Measurements from ENCODE around the gene DRC1.

Gene DRC1

DNA sequence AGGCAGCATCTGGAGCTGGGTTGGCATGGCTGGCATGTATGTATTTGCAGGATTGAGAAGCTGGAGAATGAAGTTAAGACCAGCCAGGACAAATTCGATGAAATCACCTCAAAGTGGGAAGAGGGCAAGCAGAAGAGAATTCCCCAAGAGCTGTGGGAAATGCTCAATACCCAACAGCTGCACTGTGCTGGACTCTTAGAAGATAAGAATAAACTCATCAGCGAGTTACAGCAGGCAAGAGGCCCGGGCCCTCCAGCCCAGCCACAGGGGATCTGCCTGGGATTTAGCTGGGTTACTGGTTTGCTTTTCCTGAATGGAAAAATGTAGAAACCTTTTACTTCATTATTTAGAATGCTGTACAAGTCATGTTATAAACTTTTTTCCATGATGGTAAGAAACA lies 22.5 kb downstream of the DRC1 start:
- no peak overlapping the region for H3K4me3 ChIP-seq (ENCODE audit: low read depth, low read length)
- in situ Hi-C loops (cut with HindIII; ENCODE audit: low sequenced_read_pairs), result no loop called here
- no peak for DNase-seq (ENCODE audit: low read depth, low spot score)
- TF ChIP-seq, protein P1, sequence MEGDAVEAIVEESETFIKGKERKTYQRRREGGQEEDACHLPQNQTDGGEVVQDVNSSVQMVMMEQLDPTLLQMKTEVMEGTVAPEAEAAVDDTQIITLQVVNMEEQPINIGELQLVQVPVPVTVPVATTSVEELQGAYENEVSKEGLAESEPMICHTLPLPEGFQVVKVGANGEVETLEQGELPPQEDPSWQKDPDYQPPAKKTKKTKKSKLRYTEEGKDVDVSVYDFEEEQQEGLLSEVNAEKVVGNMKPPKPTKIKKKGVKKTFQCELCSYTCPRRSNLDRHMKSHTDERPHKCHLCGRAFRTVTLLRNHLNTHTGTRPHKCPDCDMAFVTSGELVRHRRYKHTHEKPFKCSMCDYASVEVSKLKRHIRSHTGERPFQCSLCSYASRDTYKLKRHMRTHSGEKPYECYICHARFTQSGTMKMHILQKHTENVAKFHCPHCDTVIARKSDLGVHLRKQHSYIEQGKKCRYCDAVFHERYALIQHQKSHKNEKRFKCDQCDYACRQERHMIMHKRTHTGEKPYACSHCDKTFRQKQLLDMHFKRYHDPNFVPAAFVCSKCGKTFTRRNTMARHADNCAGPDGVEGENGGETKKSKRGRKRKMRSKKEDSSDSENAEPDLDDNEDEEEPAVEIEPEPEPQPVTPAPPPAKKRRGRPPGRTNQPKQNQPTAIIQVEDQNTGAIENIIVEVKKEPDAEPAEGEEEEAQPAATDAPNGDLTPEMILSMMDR (IDR thresholded peaks at IDR 0.05; ENCODE audit: low read depth, low read length), result no peak

DNA sequence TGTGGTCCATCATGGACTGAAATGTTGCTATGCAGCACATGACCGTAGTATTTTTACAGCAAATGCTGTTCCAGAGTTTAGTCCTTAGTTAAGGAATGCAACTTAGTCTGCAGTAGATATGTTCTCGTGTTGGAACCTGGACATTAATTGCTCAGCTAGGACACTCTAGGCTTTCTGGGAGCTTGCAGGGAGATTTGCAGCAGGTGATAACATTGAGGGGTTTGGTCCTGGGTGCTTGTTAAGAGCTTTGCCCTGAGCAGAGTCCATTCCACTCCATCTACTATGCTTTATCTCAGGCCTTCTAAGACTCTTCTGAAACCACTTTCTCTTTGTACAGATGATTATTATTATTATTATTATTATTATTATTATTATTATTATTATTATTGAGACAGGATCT lies 27.1 kb downstream of the DRC1 start:
- no peak for DNase-seq (ENCODE audit: low read depth, low spot score)
- H3K4me3 ChIP-seq (ENCODE audit: low read depth, low read length), result no peak overlapping the region
- in situ Hi-C loops (cut with HindIII; ENCODE audit: low sequenced_read_pairs), result no loop called here
- TF ChIP-seq, protein P1 (IDR thresholded peaks at IDR 0.05; ENCODE audit: low read depth, low read length), result no peak

DNA sequence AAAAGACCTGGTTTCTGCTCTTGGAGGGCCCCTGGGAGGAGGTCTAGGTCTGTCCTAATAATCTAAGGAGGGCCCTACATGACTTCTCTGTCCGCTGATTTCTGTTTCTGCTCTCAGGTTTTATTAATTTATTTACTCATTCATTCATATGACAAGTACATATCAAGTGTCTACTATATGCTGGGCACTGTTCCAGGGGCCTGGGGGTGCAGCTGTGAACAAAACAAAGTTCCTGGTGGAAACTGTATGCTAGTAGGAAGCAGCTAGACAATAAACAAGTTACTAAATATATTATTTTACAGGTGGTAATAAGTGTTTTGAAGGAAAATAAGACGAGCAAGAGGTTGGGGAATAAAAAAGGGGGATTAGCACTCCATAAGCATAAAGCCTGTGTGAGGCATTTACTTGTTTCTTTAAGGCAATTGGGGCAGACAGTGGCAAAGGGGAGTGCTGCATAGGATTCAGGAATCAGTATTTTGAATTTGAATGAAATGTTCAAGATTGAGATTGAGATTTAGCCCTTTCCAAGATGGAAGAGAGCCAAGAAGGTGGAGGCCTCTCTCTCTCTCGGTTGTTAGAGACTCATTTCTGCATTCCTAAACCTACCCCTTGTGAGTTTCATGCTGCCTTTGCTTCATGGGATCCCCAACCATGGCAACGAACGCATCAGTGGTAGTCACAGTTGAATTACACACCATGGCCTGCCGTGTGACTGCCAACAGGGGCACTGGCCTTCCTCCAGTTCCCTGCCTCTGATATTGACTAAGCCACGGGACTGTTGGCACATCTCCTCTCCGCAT lies 28.3 kb downstream of the DRC1 start:
- DNase-seq (ENCODE audit: low read depth, low spot score), result no peak
- no peak overlapping the region for H3K4me3 ChIP-seq (ENCODE audit: low read depth, low read length)
- TF ChIP-seq, protein P1 (IDR thresholded peaks at IDR 0.05; ENCODE audit: low read depth, low read length), result no peak
- in situ Hi-C loops (cut with HindIII; ENCODE audit: low sequenced_read_pairs), result no loop called here

DNA sequence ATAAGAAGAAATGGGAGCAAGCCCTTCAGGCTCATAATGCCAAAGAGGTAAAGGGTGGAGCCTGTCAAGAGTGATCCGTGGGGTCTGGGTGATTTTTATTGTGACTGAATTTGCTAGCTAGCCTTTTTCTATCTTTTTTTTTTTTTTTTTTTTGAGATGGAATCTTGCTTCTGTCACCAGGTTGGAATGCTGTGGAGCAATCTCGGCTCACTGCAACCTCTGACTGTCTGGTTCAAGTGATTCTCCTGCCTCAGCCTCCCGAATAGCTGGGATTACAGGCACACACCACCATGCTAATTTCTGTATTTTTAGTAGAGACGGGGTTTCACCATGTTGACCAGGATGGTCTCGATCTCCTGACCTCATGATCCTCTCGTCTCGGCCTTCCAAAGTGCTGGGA lies 29.1 kb downstream of the DRC1 start:
- H3K4me3 ChIP-seq (ENCODE audit: low read depth, low read length), result no peak overlapping the region
- DNase-seq (ENCODE audit: low read depth, low spot score), result no peak
- TF ChIP-seq, protein P1 (IDR thresholded peaks at IDR 0.05; ENCODE audit: low read depth, low read length), result no peak
- in situ Hi-C loops (cut with HindIII; ENCODE audit: low sequenced_read_pairs), result no loop called here

DNA sequence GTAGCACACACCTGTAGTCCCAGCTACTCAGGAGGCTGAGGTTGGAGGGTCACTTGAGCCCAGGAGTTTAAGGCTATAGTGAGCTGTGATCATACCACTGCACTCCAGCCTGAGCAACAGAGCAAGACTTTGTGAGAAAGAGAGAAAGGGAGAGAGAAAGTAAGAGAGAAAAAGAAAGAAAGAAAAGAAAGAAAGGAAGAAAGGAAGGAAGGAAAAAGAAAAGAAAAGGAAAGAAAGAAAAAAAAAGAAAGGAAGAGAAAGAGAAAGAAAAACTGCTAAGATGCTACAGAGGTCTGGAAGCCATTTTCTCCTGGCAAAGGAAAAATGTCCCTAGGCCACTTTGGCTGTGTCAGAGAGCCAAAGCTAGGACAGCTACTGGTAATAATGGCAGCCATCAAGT lies 30.6 kb downstream of the DRC1 start:
- TF ChIP-seq, protein P1 (IDR thresholded peaks at IDR 0.05; ENCODE audit: low read depth, low read length), result no peak
- DNase-seq (ENCODE audit: low read depth, low spot score), result no peak
- no peak overlapping the region for H3K4me3 ChIP-seq (ENCODE audit: low read depth, low read length)
- in situ Hi-C loops (cut with HindIII; ENCODE audit: low sequenced_read_pairs), result no loop called here

DNA sequence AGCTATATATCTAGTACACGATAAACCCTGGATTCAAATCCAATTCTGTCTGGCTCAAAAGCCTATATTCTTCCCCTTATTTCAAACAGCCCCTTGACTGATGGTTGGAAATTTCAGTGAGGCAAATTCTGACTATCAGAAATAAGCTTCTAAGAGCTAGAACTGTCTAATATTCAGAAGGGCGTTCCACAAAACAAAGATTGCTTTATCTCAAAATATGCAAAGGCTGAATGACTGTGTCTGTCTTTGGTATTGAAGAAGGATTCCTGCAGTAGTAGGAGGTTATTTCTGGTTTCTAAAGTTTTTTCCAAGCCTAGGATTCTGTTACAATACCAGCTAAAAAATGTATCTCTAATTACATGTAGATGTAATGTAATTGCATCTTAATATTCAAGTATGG lies 31.1 kb downstream of the DRC1 start:
- DNase-seq (ENCODE audit: low read depth, low spot score), result no peak
- no peak overlapping the region for H3K4me3 ChIP-seq (ENCODE audit: low read depth, low read length)
- in situ Hi-C loops (cut with HindIII; ENCODE audit: low sequenced_read_pairs), result no loop called here
- TF ChIP-seq, protein P1 (IDR thresholded peaks at IDR 0.05; ENCODE audit: low read depth, low read length), result no peak
